CD14-positive monocyte (primary cell): ENCODE data around the gene DDA1. TPM values are rescaled to one million over a fixed set of nuclear protein-coding genes. Genes with fewer than 3 reads are reported as not detected.

ENCODE experiments used
- DNase-seq, 3 donors: peaks; one replicate each; pipeline ENCODE4 v3.0.0-alpha.2; 2011 to 2022
- H2AFZ ChIP-seq: 2 replicates; pipeline ENCODE4 v1.6.0; 2012; ENCODE audit warnings: mild to moderate bottlenecking, low read depth, low read length, inconsistent platforms; ENCODE audit not compliant: insufficient read depth, poor library complexity, severe bottlenecking
- H3K27ac ChIP-seq, 2 donors: 1 replicate in 1 of 2; 2 replicates in 1 of 2; pipeline ENCODE4 v1.5.1; 2012 to 2013; ENCODE audit warnings: low read length in 2 of 2, control low read depth in 1 of 2, inconsistent platforms in 1 of 2, low read depth in 1 of 2, mild to moderate bottlenecking in 1 of 2
- H3K27me3 ChIP-seq, 2 donors: one replicate each; pipeline versions ENCODE4 v1.6.0 to v1.6.1; 2011 to 2013; ENCODE audit warnings: low read length in 2 of 2; ENCODE audit not compliant: control insufficient read depth in 2 of 2, insufficient read depth in 2 of 2
- H3K36me3 ChIP-seq, 2 donors: replicated peaks in 1 of 2; 1 replicate in 1 of 2; 2 replicates in 1 of 2; pipeline versions ENCODE4 v1.5.1 to v1.6.1; 2012 to 2013; ENCODE audit warnings: low read length in 2 of 2, control low read depth in 1 of 2, inconsistent platforms in 1 of 2, mild to moderate bottlenecking in 1 of 2; ENCODE audit not compliant: insufficient read depth in 2 of 2, control insufficient read depth in 1 of 2
- H3K4me1 ChIP-seq, 2 donors: 1 replicate in 1 of 2; 2 replicates in 1 of 2; pipeline versions ENCODE4 v1.5.1 to v1.6.1; 2012 to 2013; ENCODE audit warnings: low read length in 2 of 2, control low read depth in 1 of 2, inconsistent platforms in 1 of 2, mild to moderate bottlenecking in 1 of 2, moderate library complexity in 1 of 2; ENCODE audit not compliant: insufficient read depth in 2 of 2, control insufficient read depth in 1 of 2
- H3K4me2 ChIP-seq: replicated peaks from 2 replicates; pipeline ENCODE3; 2012; ENCODE audit warnings: low read length, moderate library complexity, mild to moderate bottlenecking; ENCODE audit not compliant: poor library complexity, severe bottlenecking; ENCODE audit errors: extremely low read depth
- H3K4me3 ChIP-seq, 3 experiments: fragments of 200-600 bp in 1 of 3; sonication (generic) in 1 of 3; replicated peaks in 1 of 3; 1 replicate in 2 of 3; 2 replicates in 1 of 3; pipeline ENCODE4 v1.5.1; 2011 to 2013; ENCODE audit warnings: low read length in 3 of 3, mild to moderate bottlenecking in 3 of 3, control low read depth in 2 of 3, low read depth in 2 of 3, inconsistent platforms in 1 of 3, moderate library complexity in 1 of 3
- H3K79me2 ChIP-seq: 2 replicates; pipeline ENCODE4 v1.6.0; 2012; ENCODE audit warnings: mild to moderate bottlenecking, control low read depth, inconsistent platforms, low read length, moderate library complexity; ENCODE audit not compliant: insufficient read depth
- H3K9ac ChIP-seq: 2 replicates; pipeline ENCODE4 v1.6.0; 2017; ENCODE audit warnings: low read length, mild to moderate bottlenecking; ENCODE audit not compliant: insufficient read depth, poor library complexity, severe bottlenecking
- H3K9me3 ChIP-seq, 2 donors: replicated peaks in 1 of 2; 1 replicate in 1 of 2; 2 replicates in 1 of 2; pipeline versions ENCODE4 v1.5.1 to v1.6.1; 2012 to 2013; ENCODE audit warnings: low read length in 2 of 2, control low read depth in 1 of 2; ENCODE audit not compliant: control insufficient read depth in 1 of 2, insufficient read depth in 1 of 2
- H4K20me1 ChIP-seq: 2 replicates; pipeline ENCODE4 v1.6.0; 2012; ENCODE audit warnings: mild to moderate bottlenecking, low read length, control low read depth, moderate library complexity; ENCODE audit not compliant: insufficient read depth
- H3K27ac Mint-ChIP-seq, 7 donors: one replicate each; pipeline ENCODE4 v1.8.0; 2020; ENCODE audit warnings: mild to moderate bottlenecking in 7 of 7, mixed read lengths in 7 of 7, moderate library complexity in 6 of 7, inconsistent platforms in 2 of 7
- H3K27me3 Mint-ChIP-seq, 3 donors: one replicate each; pipeline ENCODE4 v1.8.0; 2021 to 2022; ENCODE audit warnings: low read depth in 3 of 3, mild to moderate bottlenecking in 3 of 3, mixed read lengths in 3 of 3, moderate library complexity in 3 of 3, inconsistent platforms in 1 of 3
- H3K36me3 Mint-ChIP-seq, 2 donors: one replicate each; pipeline ENCODE4 v1.8.0; 2020; ENCODE audit warnings: mixed read lengths in 2 of 2, inconsistent platforms in 1 of 2, mild to moderate bottlenecking in 1 of 2
- H3K4me1 Mint-ChIP-seq: one replicate; pipeline ENCODE4 v1.8.0; 2020; ENCODE audit warnings: mild to moderate bottlenecking, mixed read lengths
- H3K4me3 Mint-ChIP-seq, 2 donors: one replicate each; pipeline ENCODE4 v1.8.0; 2020; ENCODE audit warnings: mild to moderate bottlenecking in 2 of 2, mixed read lengths in 2 of 2, moderate library complexity in 1 of 2
- H3K9me3 Mint-ChIP-seq, 7 donors: one replicate each; pipeline ENCODE4 v1.8.0; 2020 to 2022; ENCODE audit warnings: mixed read lengths in 7 of 7, mild to moderate bottlenecking in 6 of 7, moderate library complexity in 6 of 7, inconsistent platforms in 2 of 7
- CTCF ChIP-seq: fragments of 200-600 bp; IDR thresholded peaks from one replicate; pipeline ENCODE4 v1.8.0; 2022; ENCODE audit warnings: antibody characterized with exemption, mild to moderate bottlenecking
- WGBS: methylation state at CpG from one replicate; pipeline ENCODE4 v1.1.5; 2013; ENCODE audit warnings: missing lambda C conversion rate; ENCODE audit not compliant: insufficient coverage; 5-methylcytosine and 5-hydroxymethylcytosine counted together
- intact Hi-C, 2 donors: fragments of 100-400 bp; cut with micrococcal nuclease; formaldehyde crosslinking; loops; one replicate each; pipeline versions ENCODE4 v1.15.0 to v1.15.1; 2023
- polyA plus RNA-seq, 3 donors: library from polyadenylated mRNA; depleted of rRNA in 1 of 3; unstranded in 2 of 3; stranded (reverse) in 1 of 3; fragments of 300-500 nt in 2 of 3; fragments of >200 nt in 1 of 3; fragmentation: Illumina TruSeq in 2 of 3; gene quantifications; 1 replicate in 2 of 3; 2 replicates in 1 of 3; pipeline ENCODE4 v1.2.3, GENCODE V29; 2012 to 2021

The DDA1 gene
- polyA plus RNA-seq, 3 donors = 22.5 to 49.5 (median 23.8) TPM

GRCh38 chr19:17326595-17326966 lies 17.2 kb downstream of the DDA1 start:
- WGBS = 98% methylated on average over 7 of the region's 11 CpGs
- peaks cover 27 to 53% of the 10 kb centered on the region in 2 donors for H3K36me3 Mint-ChIP-seq

GRCh38 chr19:17327068-17327653 lies 17.8 kb downstream of the DDA1 start:
- DNase-seq = no peak
- Mint-ChIP-seq H3K27me3 (peaks cover 27 to 58% (median 30%) of the 10 kb centered on the region in 3 donors), H3K36me3 (peaks cover 27 to 51% of the 10 kb centered on the region in 2 donors), H3K9me3 (peaks cover 0 to 9% (median 7%) of the 10 kb centered on the region in 7 donors), H3K27ac (no peak overlapping the region), H3K4me3 (no peak overlapping the region), H3K4me1 (peaks cover 19% of the 10 kb centered on the region)
- H3K27ac ChIP-seq = no peak overlapping the region
- no peak overlapping the region for H3K4me3 ChIP-seq
- H4K20me1 ChIP-seq = peaks cover 40% of the 10 kb centered on the region
- H3K79me2 ChIP-seq = no peaks in the 10 kb centered on the region
- intact Hi-C loops = no loop called here
- H3K27me3 ChIP-seq = peaks cover 11 to 31% of the 10 kb centered on the region in 2 donors
- no peak overlapping the region for H3K4me2 ChIP-seq
- H2AFZ ChIP-seq = no peak overlapping the region
- peaks cover 21 to 28% of the 10 kb centered on the region in 2 donors for H3K4me1 ChIP-seq
- 94% methylated on average over 22 of the region's 27 CpGs for WGBS
- no peak overlapping the region for H3K9ac ChIP-seq
- peaks cover 9 to 16% of the 10 kb centered on the region in 2 donors for H3K36me3 ChIP-seq
- H3K9me3 ChIP-seq = peaks cover 0 to 12% of the 10 kb centered on the region in 2 donors
- TF ChIP-seq CTCF = no peak

More at GRCh38 chr19:17326595-17326966, 17.2 kb downstream of the DDA1 start:
- Mint-ChIP-seq H3K4me3 (no peak overlapping the region), H3K27ac (peak overlapping the region in 1 of 7 donors; percentile 6), H3K4me1 (peaks cover 19% of the 10 kb centered on the region), H3K27me3 (peaks cover 27 to 58% (median 31%) of the 10 kb centered on the region in 3 donors), H3K9me3 (peaks cover 0 to 9% (median 7%) of the 10 kb centered on the region in 7 donors)
- peaks cover 21 to 28% of the 10 kb centered on the region in 2 donors for H3K4me1 ChIP-seq
- peaks cover 0 to 12% of the 10 kb centered on the region in 2 donors for H3K9me3 ChIP-seq
- TF ChIP-seq CTCF = no peak
- no peaks in the 10 kb centered on the region for H3K79me2 ChIP-seq
- peaks cover 15 to 22% of the 10 kb centered on the region in 2 donors for H3K36me3 ChIP-seq
- H4K20me1 ChIP-seq = peaks cover 43% of the 10 kb centered on the region
- H3K27me3 ChIP-seq = peaks cover 11 to 31% of the 10 kb centered on the region in 2 donors
- H3K4me2 ChIP-seq = no peak overlapping the region
- H2AFZ ChIP-seq = no peak overlapping the region
- H3K4me3 ChIP-seq = no peak overlapping the region
- intact Hi-C loops = no loop called here
- no peak overlapping the region for H3K27ac ChIP-seq
- no peak for DNase-seq
- no peak overlapping the region for H3K9ac ChIP-seq
